NCI-H1105 treated with DMSO at 0.1 percent for 48 hours (cell line): ENCODE data around the gene JMJD6.
A peak's percentile ranks its signal among the peaks of the same experiment; 100 is the strongest.
"Not testable (repeated sequence)": the region's sequence is repeated elsewhere in the genome, so short reads cannot be mapped to it uniquely, and the experiment has no call there.

Source experiments
- DNase-seq: peaks from one replicate; lab custom pipeline; 2025; lab: John Stamatoyannopoulos, UW

Gene JMJD6

DNA sequence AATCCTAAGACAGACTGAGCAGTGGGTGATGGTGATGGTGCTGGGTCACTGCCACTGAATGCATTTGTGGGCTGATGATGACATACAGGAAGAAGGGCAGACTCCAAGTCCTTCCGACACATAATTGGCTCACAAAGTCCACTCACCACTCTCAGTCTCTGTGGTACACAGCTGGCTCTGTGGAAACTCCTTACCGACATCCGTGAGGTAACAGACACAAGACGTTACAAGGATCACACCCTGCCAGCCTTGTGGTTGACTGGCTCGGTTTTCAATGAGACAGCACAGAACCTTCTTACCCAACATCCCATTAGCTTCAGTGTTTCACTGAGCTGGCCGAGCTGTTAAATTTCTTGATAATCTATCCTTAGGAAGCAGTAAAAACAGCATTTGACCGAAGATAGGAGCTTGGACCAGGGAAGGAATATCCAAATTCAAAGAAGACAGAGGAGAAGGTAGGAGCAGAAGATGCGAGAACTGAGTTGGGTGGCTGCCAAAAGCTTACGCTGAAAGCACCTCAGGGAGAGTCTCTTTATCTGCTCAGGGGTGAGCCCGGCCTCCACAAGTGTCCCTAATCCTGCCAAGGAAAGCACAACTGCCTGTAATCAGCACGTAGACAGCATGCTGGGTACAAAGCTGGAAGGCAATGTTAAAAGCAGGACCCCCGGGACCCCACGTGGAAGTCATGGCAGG is 10.1 kb downstream of the JMJD6 start:
- DNase-seq = no peak

DNA sequence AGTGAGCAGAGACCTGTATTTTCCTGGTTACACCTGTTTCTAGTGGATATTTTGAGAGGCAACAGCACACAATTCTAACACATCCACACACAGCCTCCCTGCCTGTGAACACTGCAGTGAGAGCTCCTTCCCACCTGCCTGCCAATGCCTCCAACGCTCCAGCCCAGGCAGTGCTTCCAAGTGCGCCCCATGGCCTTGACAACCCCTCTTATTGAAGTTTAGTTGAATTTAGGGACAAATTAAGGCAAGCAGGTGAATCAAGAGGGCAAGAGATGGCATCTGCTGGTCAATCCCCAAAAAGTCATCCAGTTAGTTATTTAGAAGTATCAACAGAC is 10.9 kb downstream of the JMJD6 start:
- DNase-seq = no peak

DNA sequence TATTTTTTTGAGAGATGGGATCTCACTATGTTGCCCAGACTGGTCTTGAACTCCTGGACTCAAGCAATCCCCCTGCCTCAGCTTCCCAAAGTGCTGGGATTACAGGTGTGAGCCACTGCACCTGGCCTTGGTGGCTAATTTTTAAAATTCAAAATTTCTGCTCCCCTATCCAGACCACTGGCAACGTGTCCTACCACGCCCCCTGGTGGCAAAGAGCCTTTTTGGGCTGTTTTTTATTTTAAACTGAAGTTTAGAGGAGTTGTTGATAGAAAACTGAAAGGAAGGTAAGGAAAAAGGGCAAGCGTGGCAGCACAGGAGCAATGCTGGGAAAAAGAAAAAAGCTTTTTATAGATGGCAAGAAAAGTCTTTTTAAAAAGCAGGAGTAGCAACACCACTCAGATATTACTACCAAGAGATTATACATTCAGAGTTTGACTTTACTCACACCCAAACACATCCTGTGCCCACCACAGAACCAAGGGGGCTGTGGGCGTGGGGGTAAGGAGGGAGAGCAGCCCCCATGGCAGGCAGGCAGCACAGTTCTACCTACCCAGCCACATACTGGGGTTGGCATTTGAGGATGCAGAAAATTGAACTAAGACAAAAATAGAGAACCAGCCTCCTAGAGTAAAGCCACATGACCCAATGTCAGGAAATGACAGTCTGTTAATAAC is 11.4 kb downstream of the JMJD6 start:
- peak; percentile 36 for DNase-seq

DNA sequence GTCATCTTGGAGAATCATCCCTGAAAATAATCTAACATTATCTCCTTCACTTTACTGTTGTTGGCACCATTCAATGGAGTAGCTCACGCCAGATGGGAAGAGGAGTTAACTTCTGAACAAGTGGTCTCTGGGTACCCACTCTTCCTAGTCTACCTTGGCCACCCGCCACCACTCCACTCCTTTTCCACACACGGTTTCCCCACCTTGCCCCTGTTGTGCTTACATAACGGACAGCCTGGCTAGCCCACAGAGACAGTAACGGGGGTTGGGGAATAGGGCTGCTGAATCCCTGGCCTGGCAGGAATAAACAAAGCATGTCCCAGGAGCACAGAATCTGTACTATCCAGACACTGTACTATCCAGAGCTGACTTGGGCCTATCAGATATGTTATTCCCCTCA is 12.1 kb downstream of the JMJD6 start:
- DNase-seq = no peak

DNA sequence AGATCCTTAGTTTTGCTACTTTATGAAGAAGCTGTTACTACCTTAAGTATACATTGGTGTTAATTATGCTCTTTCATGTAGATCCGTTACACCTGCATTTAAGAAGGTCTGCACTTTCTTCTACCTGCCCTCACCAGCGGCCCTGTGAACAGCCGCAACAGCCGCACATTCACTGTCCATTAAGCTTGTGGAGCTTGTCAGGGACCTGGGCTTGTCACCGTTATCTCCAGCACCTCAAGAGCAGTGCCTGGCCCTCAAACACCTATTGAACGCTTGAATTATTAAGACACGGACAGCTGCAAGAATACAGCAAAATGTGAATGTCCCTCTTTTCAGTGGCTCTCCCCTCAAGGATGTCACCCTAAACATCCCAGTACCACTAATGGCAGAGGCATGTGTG is 12.6 kb downstream of the JMJD6 start:
- DNase-seq = no peak

DNA sequence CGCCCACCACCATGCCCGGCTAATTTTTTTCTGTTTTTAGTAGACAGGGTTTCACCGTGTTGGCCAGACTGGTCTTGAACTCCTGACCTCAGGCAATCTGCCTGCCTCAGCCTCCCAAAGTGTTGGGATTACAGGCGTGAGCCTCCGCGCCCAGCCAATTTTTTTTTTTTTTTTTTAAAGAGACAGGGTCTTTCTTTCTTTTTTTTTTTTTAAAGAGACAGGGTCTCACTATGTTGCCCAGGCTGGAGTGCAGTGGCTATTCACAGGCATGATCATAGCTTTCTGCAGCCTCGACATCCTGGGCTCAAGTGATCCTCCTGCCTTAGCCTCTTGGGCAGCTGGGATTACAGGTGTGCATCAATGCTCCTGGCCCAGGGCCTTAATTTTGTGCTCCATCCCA is 14.1 kb downstream of the JMJD6 start:
- DNase-seq = not testable (repeated sequence)

DNA sequence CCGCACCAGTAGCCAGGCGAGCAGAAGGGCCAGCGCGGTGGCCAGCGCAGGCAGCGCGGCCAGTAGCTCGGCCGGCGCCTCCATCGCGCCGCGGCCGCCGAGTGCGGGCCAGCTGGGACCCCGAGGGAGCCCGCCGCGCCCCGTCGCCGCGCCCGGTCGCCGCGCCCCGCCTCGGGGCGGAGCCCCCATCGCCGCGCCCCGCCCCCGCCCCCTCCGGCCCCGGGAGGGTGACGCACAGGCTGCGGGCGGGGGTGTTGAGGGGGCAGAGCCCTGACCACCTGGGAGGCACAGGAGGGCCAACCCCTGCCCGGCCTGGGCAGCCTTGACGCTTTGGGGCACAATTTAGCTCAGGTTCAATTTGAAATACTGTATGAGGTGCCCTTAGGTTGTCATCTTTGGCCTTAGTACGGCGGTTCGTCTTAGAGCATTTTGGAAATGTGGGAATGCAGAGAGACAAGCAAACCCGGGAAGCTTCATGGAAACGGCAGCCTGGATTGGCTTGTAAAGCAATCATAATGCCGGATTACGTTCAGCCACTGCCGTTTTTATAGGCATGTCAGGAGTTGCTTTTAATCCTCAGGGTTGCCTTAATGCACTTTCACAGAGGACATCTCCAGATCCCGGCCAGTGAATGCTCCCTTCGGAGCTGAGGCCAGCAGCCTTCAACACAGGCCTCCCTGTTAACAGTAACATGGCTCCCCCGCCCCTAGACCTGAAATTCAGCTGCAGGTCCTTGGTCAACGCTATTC is 15.4 kb downstream of the JMJD6 start, which contains the start of gene MXRA7:
Gene MXRA7, minus strand, starts transcription at position 103 of the 749 bp plus-strand sequence. Its CDS starts 19 bp downstream, at position 84.
- DNase-seq = peak; percentile 46

DNA sequence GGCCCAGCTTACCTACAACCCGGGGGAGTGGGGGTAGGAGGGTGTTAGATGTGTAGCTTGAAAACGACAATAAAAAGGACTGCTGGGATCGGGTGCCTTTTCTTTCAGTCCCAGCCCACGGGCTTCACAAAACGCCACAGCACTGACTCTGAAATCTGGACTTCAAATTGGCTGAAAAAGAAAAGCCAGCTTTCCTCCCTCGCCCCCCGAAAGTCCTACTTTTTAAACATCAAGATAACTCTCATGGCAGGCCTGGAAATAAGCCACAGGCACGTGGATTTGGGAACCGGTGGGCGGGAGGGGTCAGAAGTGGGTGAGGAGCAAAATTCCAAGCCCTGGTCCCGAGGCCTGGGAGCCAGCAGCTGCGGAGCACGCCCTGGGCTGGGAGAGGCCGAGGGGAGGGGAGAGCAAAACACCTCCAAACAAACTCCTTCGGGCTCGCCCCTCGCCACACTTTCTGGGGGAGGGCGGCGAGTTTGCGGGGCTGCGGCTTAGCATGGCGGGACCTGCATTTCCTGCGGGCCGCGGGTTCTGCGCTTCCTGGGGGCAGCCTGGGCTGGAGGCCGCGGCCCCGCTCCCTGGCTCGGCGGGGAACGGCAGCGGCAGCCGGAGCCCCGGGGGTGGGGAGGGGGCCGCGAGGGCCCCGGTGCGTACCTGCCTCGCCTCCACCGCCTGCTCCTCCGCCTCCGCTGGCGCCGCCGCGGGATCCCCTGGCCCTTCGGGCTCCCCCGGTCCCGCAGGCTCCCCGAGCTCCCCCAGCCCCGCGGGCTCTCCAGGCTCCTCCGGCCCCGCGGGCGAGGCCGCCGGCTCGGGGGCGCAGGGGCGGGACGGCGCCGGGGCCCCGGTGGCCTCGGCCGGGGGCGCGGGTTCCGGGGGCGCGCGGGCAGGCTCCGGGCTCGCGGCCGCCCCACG is 16.2 kb downstream of the JMJD6 start:
- DNase-seq = not testable (repeated sequence)

DNA sequence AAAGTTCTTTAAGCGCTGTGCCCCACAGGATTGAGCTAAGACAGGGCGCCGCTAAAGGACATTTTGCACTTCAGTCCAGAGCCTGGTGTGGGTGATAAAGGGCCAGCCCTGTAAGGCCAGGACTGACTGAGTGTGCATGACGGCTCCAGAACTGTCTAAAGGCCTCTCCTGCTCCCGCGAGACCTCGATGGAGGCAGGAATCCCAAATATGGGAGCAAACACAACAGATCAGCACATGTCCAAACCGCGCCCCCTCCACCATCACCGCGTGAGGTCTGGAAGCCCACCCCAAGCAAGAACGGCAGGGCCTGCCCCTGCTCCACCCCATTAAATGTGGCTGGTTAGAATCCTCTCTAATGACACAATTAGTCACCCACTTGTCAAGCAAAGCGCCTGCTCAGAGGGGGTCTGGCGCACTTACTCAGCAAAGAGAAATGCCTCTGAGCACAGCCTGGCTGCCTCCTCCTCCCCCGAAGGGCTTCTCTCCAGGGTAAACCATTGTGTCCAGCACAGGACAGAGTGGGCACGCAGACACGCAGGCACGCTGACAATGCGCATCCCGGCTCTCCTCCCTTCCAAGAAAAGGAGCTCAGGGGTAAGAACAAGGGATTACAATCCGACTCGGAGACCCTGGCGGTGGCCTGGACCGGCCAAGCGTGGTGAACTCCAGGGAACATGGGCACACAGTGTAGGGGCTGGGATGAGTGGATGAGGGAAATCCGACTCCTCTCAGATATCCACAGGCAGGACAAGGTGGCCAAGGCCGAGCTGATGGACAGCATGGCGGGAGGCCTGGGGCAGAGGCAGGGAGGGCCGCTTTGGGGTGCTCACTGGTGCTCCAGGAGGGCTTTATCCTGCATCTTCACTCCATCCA is 17.1 kb downstream of the JMJD6 start:
- peak; percentile 22 for DNase-seq

DNA sequence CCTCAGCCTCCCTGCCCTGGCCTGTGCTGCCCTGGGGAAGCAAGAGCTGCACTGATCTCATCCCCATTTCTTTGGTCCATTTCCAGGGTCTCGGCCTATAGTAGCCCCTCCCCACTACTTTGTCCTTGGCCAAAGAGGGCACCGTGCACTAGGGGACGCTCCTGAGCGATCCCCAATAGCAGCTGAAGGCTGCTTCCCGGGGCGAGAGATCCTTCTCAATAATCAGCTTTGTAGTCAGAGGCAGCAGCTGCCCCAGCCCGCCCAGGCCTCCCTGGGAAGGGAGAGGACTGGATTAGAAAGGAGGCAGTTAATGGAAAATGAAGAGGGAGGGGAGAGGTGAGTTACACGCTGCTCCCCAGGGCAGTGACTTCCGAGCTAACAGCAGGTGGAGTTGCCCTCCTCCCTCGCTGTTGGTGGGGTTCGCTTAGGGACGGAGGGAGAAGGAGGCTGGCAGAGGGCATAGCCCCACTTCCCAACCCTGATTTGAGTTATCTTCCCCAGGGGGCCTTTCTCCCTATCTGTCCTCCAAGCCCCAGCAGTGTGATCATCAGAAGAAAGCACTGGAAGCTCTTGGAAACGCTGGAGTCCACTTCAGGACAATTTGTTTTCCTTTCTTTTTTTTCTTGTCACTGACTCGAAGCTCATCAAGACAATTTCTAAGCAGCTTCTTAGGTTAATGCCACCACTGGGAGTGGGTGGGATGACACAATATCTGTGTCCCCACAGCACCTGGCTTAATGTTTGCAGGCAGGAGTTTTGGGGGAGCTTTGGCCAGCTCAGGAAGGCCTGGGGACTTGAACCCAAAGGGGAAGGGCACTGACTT is 18.2 kb downstream of the JMJD6 start:
- no peak for DNase-seq

DNA sequence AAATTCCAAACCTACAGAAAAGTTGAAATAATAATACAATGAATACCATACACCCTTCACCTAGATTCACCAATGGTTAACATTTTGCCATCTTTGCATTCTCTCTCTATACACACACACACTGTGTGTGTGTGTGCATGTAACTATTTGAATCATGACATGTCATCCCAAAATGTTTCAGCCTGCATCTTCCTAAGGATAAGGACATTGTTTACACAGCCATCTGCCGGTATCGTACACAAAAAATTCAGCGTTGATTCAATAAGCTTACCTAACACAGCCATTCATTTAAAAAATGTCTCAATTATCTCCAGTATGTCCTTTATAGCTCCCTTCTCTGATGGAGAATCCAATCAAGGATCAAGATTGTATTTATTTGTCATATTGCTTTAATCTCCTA is 19.6 kb downstream of the JMJD6 start:
- DNase-seq = no peak

DNA sequence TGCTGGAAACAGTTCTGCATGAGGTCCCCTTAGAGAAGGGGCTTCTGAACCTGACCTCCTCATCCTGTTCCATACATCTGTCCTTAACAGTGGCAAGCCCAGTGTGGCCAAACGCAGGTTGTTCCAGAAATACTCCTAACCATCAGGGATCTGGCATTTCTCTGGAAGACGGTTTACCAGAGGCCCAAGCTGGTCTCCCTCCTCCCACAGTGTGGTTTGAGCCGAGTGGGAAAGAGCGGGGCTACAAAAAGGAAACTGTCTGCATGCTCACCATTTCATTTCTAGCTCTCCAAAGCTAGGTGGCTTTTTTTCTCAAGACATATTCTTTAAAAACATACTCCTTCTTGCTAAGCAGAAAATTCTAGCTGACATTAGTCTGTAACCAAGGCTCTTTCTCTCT is 21.6 kb downstream of the JMJD6 start:
- DNase-seq = no peak

DNA sequence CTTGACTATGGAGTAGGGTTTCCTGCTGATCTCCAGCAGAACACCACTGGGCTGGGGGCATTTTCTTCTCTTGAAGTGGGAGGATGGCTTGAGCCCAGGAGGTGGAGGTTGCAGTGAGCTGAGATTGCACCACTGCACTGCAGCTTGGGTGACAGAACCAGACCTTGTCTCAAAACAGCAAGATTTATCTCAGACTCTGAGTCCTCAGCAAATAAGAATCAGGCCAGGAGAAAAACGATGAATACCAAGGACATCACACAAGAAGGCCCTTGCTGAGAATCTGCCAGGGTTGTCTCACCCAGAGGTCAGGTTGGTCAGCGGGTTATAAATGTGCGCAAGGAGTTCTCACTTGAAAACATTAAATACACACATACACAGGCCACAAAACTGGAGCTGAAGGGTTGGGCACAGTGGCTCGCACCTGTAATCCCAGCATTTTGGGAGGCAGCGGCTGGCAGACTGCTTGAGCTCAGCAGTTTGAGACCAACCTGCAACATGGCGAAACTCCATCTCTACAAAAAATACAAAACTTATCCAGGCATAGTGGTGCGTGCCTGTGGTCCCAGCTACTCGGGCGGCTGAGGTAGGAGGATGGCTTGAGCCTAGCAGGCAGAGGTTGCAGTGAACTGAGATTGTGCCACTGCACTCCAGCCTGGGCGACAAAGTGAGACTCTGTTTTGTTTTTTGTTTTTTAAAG is 23.3 kb downstream of the JMJD6 start:
- DNase-seq = no peak

DNA sequence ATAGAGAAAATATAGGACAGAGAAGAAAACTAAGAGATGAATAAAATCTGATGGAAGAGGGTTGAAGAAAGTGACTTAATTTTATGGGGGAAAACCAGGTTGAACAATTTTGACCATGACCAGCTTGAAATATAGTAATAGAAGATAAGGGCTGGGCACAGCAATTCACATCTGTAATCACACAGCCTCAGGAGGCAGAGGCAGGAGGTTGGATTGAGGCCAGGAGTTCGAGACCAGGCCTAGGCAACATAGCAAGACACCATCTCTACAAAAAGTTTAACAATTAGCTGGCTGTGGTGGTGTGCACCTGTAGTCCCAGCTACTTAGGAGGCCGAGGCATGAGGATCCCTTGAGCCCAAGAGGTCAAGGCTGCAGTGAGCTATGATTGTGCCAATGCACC is 24.3 kb downstream of the JMJD6 start:
- DNase-seq = no peak

DNA sequence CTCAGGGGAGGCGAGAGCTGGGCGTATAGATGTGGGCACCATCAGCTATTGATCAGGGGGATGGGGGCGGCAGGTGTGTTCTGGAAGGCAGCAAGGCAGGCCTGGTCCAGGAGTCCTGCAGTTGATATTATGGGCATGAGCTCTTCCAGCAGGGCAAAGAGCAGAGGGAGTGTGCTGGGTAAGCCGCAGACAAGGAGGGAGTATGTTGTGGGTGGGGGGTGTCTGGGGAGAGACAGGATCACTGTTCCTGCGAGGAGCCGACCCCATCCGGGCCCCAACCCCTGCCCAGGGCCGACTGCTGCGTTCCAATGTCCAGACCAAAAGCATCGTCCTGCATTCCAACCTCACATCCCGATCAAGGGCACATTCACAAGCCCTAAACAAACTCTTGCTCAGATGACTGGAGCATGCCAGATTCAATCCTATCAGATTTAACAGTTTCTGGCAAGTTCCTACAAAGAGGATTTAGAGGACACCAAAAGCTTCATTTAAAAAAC is 24.9 kb downstream of the JMJD6 start:
- DNase-seq = no peak

DNA sequence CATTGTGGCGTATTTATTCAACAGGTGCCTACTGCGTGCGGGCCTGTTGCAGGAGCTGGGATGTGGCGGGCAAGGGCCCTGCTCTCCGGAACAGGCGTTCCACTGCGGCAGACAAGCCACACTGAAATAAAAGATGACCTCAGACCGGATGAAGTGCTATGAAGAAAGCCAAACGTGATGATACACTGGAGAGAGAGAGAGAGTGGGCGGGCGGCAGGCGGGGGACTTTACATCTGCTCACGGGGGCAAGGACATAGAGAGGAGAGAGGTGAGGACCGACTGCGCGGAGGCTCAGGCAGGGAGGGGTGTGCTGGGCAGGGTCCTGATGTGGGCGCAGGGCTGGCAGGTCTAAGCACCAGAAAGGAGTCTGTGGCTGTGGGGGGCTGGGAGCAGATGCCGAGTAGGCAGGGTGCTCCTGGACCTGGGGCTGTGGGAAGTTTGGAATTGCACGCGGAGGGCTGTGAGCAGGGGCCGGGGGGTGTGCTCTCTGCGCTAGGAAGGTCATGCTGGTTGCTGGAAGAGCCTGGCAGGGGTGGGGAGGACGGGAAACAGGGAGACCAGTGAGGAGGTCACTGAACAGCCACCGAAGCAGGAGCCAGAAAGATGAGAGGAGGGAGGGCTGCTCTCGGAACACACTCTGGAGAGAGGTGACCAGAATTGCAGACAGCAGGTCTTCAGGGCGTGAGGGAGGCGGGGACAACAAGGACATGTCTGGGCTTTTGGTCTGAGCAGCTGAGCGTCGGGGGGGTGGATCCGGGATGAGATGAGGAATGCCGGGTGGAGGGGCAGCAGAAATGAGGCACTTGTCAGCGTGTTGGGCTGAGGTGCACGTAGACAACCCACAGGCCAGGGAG is 25.6 kb downstream of the JMJD6 start:
- DNase-seq = no peak

DNA sequence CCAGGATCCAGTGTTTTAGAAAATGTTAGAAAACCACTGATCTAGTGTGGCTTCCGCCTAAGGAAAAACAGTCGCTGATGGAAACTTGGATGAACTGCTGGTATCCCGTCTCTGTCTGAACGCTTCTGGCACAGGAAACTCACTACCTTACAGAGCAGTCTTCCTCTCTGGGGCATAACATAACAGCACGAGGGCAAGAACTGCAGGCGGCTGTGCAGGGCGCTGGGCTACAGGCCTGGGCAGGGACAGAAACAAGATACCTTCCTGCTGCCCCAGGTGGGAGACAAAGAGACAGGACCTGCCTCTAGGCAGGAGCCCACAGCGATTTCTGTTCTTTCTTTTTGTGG is 26.2 kb downstream of the JMJD6 start:
- no peak for DNase-seq

DNA sequence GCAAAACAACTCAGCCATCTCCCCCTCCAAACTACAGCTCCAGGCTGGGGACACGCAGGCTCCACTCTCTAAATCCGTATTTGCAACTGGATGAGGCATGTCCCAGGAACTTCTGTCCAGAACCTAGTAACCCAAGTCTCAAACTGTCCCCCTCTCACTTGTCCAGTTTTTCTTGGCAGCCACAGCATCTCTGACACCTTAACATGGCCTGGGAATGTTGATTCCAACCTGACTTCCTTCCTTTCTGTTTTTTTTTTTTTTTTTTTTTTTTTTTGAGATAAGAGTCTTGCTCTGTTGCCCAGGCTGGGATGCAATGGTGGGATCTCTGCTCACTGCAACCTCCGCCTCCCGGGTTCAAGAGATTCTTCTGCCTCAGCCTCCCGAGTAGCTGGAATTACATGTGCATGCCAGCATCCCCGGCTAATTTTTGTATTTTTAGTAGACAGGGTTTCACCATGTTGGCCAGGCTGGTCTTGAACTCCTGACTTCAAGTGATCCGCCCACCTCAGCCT is 27.9 kb downstream of the JMJD6 start:
- DNase-seq = not testable (repeated sequence)
